ENCODE data around the gene TEKT1.
"Not testable (repeated sequence)": the region's sequence is repeated elsewhere in the genome, so short reads cannot be mapped to it uniquely, and the experiment has no call there.

The TEKT1 gene

GRCh38 chr17:6831661-6832263 is at the start of gene TEKT1:
TSS of gene TEKT1 (minus strand) at chr17:6831729. CDS start at chr17:6830376, 1,353 bp downstream.
- peak; percentile 78 for DNase-seq

GRCh38 chr17:6879221-6879975 is 47.9 kb upstream of the TEKT1 start:
- not testable (repeated sequence) for DNase-seq

- not testable (repeated sequence) for DNase-seq
Measured at GRCh38 chr17:6875276-6875675, 43.7 kb upstream of the TEKT1 start.

GRCh38 chr17:6872936-6873335 is 41.4 kb upstream of the TEKT1 start:
- DNase-seq, result no peak

GRCh38 chr17:6870841-6871240 is 39.3 kb upstream of the TEKT1 start:
- no peak for DNase-seq

GRCh38 chr17:6868582-6868981 is 37.1 kb upstream of the TEKT1 start:
- no peak for DNase-seq

GRCh38 chr17:6867849-6868248 is 36.3 kb upstream of the TEKT1 start:
- DNase-seq, result peak; percentile 20

- DNase-seq, result no peak
Measured at GRCh38 chr17:6862825-6863224, 31.3 kb upstream of the TEKT1 start.

GRCh38 chr17:6862122-6862521 is 30.6 kb upstream of the TEKT1 start:
- DNase-seq, result no peak

- DNase-seq, result no peak
Measured at GRCh38 chr17:6857904-6858303, 26.4 kb upstream of the TEKT1 start.

- DNase-seq, result no peak
Measured at GRCh38 chr17:6857336-6857735, 25.8 kb upstream of the TEKT1 start.

- peak; percentile 12 for DNase-seq
Measured at GRCh38 chr17:6856051-6856450, 24.5 kb upstream of the TEKT1 start.

- DNase-seq, result peak; percentile 68
Measured at GRCh38 chr17:6853764-6854442, 22.4 kb upstream of the TEKT1 start.

- DNase-seq, result not testable (repeated sequence)
Measured at GRCh38 chr17:6848545-6849179, 17.1 kb upstream of the TEKT1 start.

- DNase-seq, result peak; percentile 45
Measured at GRCh38 chr17:6846138-6846537, 14.6 kb upstream of the TEKT1 start.

GRCh38 chr17:6844406-6844805 is 12.9 kb upstream of the TEKT1 start:
- not testable (repeated sequence) for DNase-seq

GRCh38 chr17:6843241-6843880 is 11.8 kb upstream of the TEKT1 start:
- peak; percentile 92 for DNase-seq

GRCh38 chr17:6841769-6842168 is 10.2 kb upstream of the TEKT1 start:
- not testable (repeated sequence) for DNase-seq

- DNase-seq, result no peak
Measured at GRCh38 chr17:6830383-6830986, 1.0 kb downstream of the TEKT1 start.

- DNase-seq, result no peak
Measured at GRCh38 chr17:6823011-6823442, 8.5 kb downstream of the TEKT1 start.

- DNase-seq, result no peak
Measured at GRCh38 chr17:6818938-6819337, 12.6 kb downstream of the TEKT1 start.

GRCh38 chr17:6816368-6816767 is 15.2 kb downstream of the TEKT1 start:
- DNase-seq, result not testable (repeated sequence)

All from hematopoietic multipotent progenitor cell treated with erythropoietin and hydrocortisone succinate and interleukin-3 and kit ligand, for 6 days (in vitro differentiated cells).